ENCODE data around the gene MT1E. TPM values are rescaled to one million over a fixed set of nuclear protein-coding genes. Genes with fewer than 3 reads are reported as not detected.

The MT1E gene
- total RNA-seq, 1 experiment from 2014 or later: 25.9 TPM

GRCh38 chr16:56607675-56608042, 17.9 kb upstream of the MT1E start:
- Histone ChIP-seq H3K23ac (ENCODE audit: insufficient read length, low read depth, low read length) (no peak overlapping the region), H3K79me2 (ENCODE audit: insufficient read depth, low read length) (no peaks in the 10 kb centered on the region), H3K23me2 (ENCODE audit: insufficient read length, low read depth, low read length, poor library complexity, severe bottlenecking) (peaks cover 8% of the 10 kb centered on the region), H3K9me3 (ENCODE audit: control insufficient read depth, low read depth, low read length) (no peaks in the 10 kb centered on the region), H2BK5ac (ENCODE audit: insufficient read length, low read length) (no peak overlapping the region), H2BK120ac (ENCODE audit: low read depth, low read length, poor library complexity, severe bottlenecking) (no peak overlapping the region), H2BK15ac (ENCODE audit: low read depth, low read length) (no peak overlapping the region), H3K4ac (ENCODE audit: low read depth, low read length) (no peak overlapping the region), H2AFZ (ENCODE audit: low read length) (no peak overlapping the region), H3T11ph (ENCODE audit: low read length) (no peak overlapping the region), H3K9ac (ENCODE audit: extremely low read depth, insufficient read length, low read length) (no peak overlapping the region), H3K18ac (ENCODE audit: insufficient read length, low read depth, low read length) (no peak overlapping the region), H3K27ac (ENCODE audit: insufficient read length, low read depth, low read length) (no peak overlapping the region), H3K4me1 (ENCODE audit: insufficient read depth, low read length) (peaks cover 6% of the 10 kb centered on the region; the same call in 1 of the 2 replicates), H3K14ac (ENCODE audit: insufficient read depth, low read length) (no peak overlapping the region), H2BK12ac (ENCODE audit: insufficient read length, low read depth, low read length) (no peak overlapping the region), H4K20me1 (ENCODE audit: control insufficient read depth, insufficient read depth, insufficient read length) (no peaks in the 10 kb centered on the region), H2AK5ac (ENCODE audit: insufficient read length, low read length) (no peak overlapping the region), H4K91ac (ENCODE audit: insufficient read length, low read depth, low read length) (no peak overlapping the region), H3K4me2 (ENCODE audit: insufficient read depth, insufficient read length, low read length) (peak overlapping the region; percentile 73), H3K79me1 (ENCODE audit: insufficient read depth, low read depth, low read length, poor library complexity, severe bottlenecking) (no peaks in the 10 kb centered on the region), H3K56ac (ENCODE audit: insufficient read length, low read depth, low read length) (no peak overlapping the region), H2BK20ac (ENCODE audit: low read depth, low read length, poor library complexity, severe bottlenecking) (no peak overlapping the region), H4K5ac (ENCODE audit: insufficient read length, low read depth, low read length) (no peak overlapping the region), H3K27me3 (ENCODE audit: insufficient read depth, low read length) (peaks cover 21% of the 10 kb centered on the region; the same call in 1 of the 2 replicates), H4K8ac (replicated peaks; ENCODE audit: insufficient read length, low read depth, low read length) (no peak overlapping the region)
- DNase-seq: no peak
- H3K36me3 Mint-ChIP-seq (ENCODE audit: insufficient read depth in 1 of 3, low read depth in 3 of 3): no peaks in the 10 kb centered on the region
- peaks cover 76% of the 10 kb centered on the region for H3K27me3 Mint-ChIP-seq (ENCODE audit: low read depth)
- no peaks in the 10 kb centered on the region for H3K9me3 Mint-ChIP-seq
- peak overlapping the region; percentile 42 to 64; a peak in 3 of 5 replicates for H3K4me3 Mint-ChIP-seq
- no peak overlapping the region for H3K27ac Mint-ChIP-seq
- no peak for TF ChIP-seq CTCF (conservative IDR thresholded peaks at IDR 0.05)
- peaks cover 29 to 35% of the 10 kb centered on the region in 2 experiments for H3K4me1 Mint-ChIP-seq
- whole genome bisulfite sequencing (ENCODE audit: extremely low coverage, insufficient read length, low lambda C conversion rate): no CpG with 5 or more reads among the region's 2 CpGs

All from H9 (cell line).